ENCODE results near the gene FKBP2.

FKBP2 gene

GRCh38 chr11:64250415-64251015, 9.6 kb downstream of the FKBP2 start:
- no peak for DNase-seq

GRCh38 chr11:64251016-64251752, 10.3 kb downstream of the FKBP2 start, which contains the start of gene PLCB3:
Gene PLCB3 (plus strand): TSS chr11:64251530. CDS start chr11:64251650, 120 bp downstream.
- DNase-seq: peak; percentile 68

- no peak for DNase-seq
Observed at GRCh38 chr11:64251753-64252002, 10.8 kb downstream of the FKBP2 start.

- DNase-seq: no peak
Observed at GRCh38 chr11:64252003-64252872, 11.3 kb downstream of the FKBP2 start.

GRCh38 chr11:64253043-64253442, 12.1 kb downstream of the FKBP2 start:
- DNase-seq: no peak

- no peak for DNase-seq
Observed at GRCh38 chr11:64253481-64253880, 12.6 kb downstream of the FKBP2 start.

- no peak for DNase-seq
Observed at GRCh38 chr11:64254326-64254725, 13.4 kb downstream of the FKBP2 start.

- no peak for DNase-seq
Observed at GRCh38 chr11:64255135-64256128, 14.5 kb downstream of the FKBP2 start.

- no peak for DNase-seq
Observed at GRCh38 chr11:64256300-64256699, 15.4 kb downstream of the FKBP2 start.

GRCh38 chr11:64258356-64258755, 17.5 kb downstream of the FKBP2 start:
- DNase-seq: no peak

- no peak for DNase-seq
Observed at GRCh38 chr11:64258946-64259532, 18.1 kb downstream of the FKBP2 start.

GRCh38 chr11:64259533-64260067, 18.7 kb downstream of the FKBP2 start:
- no peak for DNase-seq

- DNase-seq: no peak
Observed at GRCh38 chr11:64260147-64260708, 19.3 kb downstream of the FKBP2 start.

- no peak for DNase-seq
Observed at GRCh38 chr11:64261556-64262080, 20.7 kb downstream of the FKBP2 start.

GRCh38 chr11:64262271-64263002, 21.5 kb downstream of the FKBP2 start:
- no peak for DNase-seq

GRCh38 chr11:64263021-64263946, 22.4 kb downstream of the FKBP2 start:
- no peak for DNase-seq

GRCh38 chr11:64263947-64264317, 23.0 kb downstream of the FKBP2 start:
- no peak for DNase-seq

- DNase-seq: no peak
Observed at GRCh38 chr11:64264371-64264852, 23.5 kb downstream of the FKBP2 start.
